Esophagus muscularis mucosa (tissue), 4 donors: Measurements from ENCODE around the gene CLEC19A. TPM values are rescaled to one million over a fixed set of nuclear protein-coding genes. Genes with fewer than 3 reads are reported as not detected.

Experiments used
- DNase-seq: peaks from one replicate; pipeline ENCODE4 v3.0.0-alpha.2; 2017; ENCODE audit errors: extremely low spot score
- H3K27ac ChIP-seq, 4 donors: fragments of 200-600 bp; sonication (generic); replicated peaks in 1 of 4; 1 replicate in 3 of 4; 2 replicates in 1 of 4; pipeline ENCODE4 v1.5.1; 2016 to 2019; ENCODE audit warnings: mild to moderate bottlenecking in 1 of 4
- H3K27me3 ChIP-seq, 4 donors: fragments of 200-600 bp; sonication (generic); one replicate each; pipeline versions ENCODE4 v1.5.1 to v1.6.0; 2016 to 2019
- H3K36me3 ChIP-seq, 4 donors: fragments of 200-600 bp; sonication (generic); one replicate each; pipeline ENCODE4 v1.5.1; 2016 to 2019
- H3K4me1 ChIP-seq, 4 donors: fragments of 200-600 bp; sonication (generic); one replicate each; pipeline ENCODE4 v1.5.1; 2016 to 2019
- H3K4me3 ChIP-seq, 4 donors: fragments of 200-600 bp; sonication (generic); 1 replicate in 2 of 4; 2 replicates in 2 of 4; pipeline ENCODE4 v1.5.1; 2016 to 2019; ENCODE audit warnings: mild to moderate bottlenecking in 4 of 4, moderate library complexity in 1 of 4
- H3K9me3 ChIP-seq, 4 donors: fragments of 200-600 bp; sonication (generic); 1 replicate in 3 of 4; 2 replicates in 1 of 4; pipeline ENCODE4 v1.5.1; 2016 to 2019
- CTCF ChIP-seq, 3 experiments: fragments of 200-600 bp in 2 of 3; fragments of 450-650 bp in 1 of 3; sonication (generic) in 2 of 3; IDR thresholded peaks; one replicate each; pipeline ENCODE4 v1.5.1; 2017 to 2019; ENCODE audit warnings: antibody characterized with exemption in 3 of 3, mild to moderate bottlenecking in 2 of 3, moderate library complexity in 1 of 3
- EP300 ChIP-seq: sonication (generic); formaldehyde crosslinking; IDR thresholded peaks from one replicate; pipeline ENCODE4 v1.6.1; 2017; ENCODE audit warnings: antibody characterized with exemption
- POLR2A ChIP-seq: fragments of 450-650 bp; IDR thresholded peaks from one replicate; pipeline ENCODE4 v1.6.1; 2017; ENCODE audit warnings: antibody characterized with exemption, moderate library complexity, mild to moderate bottlenecking, low read depth
- POLR2AphosphoS5 ChIP-seq, 2 donors: sonication (generic); formaldehyde crosslinking; IDR thresholded peaks; one replicate each; pipeline ENCODE4 v1.6.1; 2017; ENCODE audit warnings: antibody characterized with exemption in 2 of 2
- WGBS: methylation state at CpG from one replicate; pipeline ENCODE4 v1.1.5; 2018; 5-methylcytosine and 5-hydroxymethylcytosine counted together
- intact Hi-C: fragments of 100-400 bp; cut with DNase I; formaldehyde crosslinking; loops from one replicate; pipeline ENCODE4 v1.15.1; 2023
- total RNA-seq, 4 donors: library from RNA; depleted of rRNA; stranded (reverse); fragments of >200 nt; gene quantifications; one replicate each; pipeline versions ENCODE4 v1.1.0 to v1.2.1, GENCODE V29; 2016

CLEC19A gene
- total RNA-seq, 4 donors from 2014 or later: not detected

GRCh38 chr16:19289811-19290485 lies 4.4 kb downstream of the CLEC19A start:
- intact Hi-C loops: no loop called here
- H3K36me3 ChIP-seq: no peaks in the 10 kb centered on the region
- H3K4me1 ChIP-seq: peaks cover 0 to 17% (median 6%) of the 10 kb centered on the region in 4 donors

GRCh38 chr16:19290860-19291259 lies 5.3 kb downstream of the CLEC19A start:
- H3K4me3 ChIP-seq: no peak overlapping the region
- no peaks in the 10 kb centered on the region for H3K27me3 ChIP-seq
- intact Hi-C loops: no loop called here
- peaks cover 0 to 17% (median 6%) of the 10 kb centered on the region in 4 donors for H3K4me1 ChIP-seq
- DNase-seq: no peak
- H3K27ac ChIP-seq: no peak overlapping the region
- no peaks in the 10 kb centered on the region for H3K36me3 ChIP-seq
- WGBS: 88% methylated on average over 2 of the region's 2 CpGs
- TF ChIP-seq POLR2AphosphoS5 (IDR thresholded peaks at IDR 0.05): no peak
- no peaks in the 10 kb centered on the region for H3K9me3 ChIP-seq

More at GRCh38 chr16:19289811-19290485, 4.4 kb downstream of the CLEC19A start:
- WGBS: 65% methylated on average over 7 of the region's 7 CpGs
- DNase-seq: no peak
- Histone ChIP-seq H3K27ac (no peak overlapping the region), H3K27me3 (no peaks in the 10 kb centered on the region), H3K4me3 (no peak overlapping the region), H3K9me3 (no peaks in the 10 kb centered on the region)
- TF ChIP-seq EP300 (no peak), POLR2A (no peak), CTCF (IDR thresholded peaks at IDR 0.05) (no peak), POLR2AphosphoS5 (IDR thresholded peaks at IDR 0.05) (no peak)

- intact Hi-C loops: no loop called here
- Histone ChIP-seq H3K9me3 (no peaks in the 10 kb centered on the region), H3K27ac (no peak overlapping the region), H3K27me3 (no peaks in the 10 kb centered on the region), H3K36me3 (no peaks in the 10 kb centered on the region), H3K4me1 (peaks cover 0 to 17% (median 6%) of the 10 kb centered on the region in 4 donors), H3K4me3 (no peak overlapping the region)
- TF ChIP-seq EP300 (no peak), POLR2AphosphoS5 (IDR thresholded peaks at IDR 0.05) (no peak), POLR2A (no peak), CTCF (IDR thresholded peaks at IDR 0.05) (no peak)
- 54% methylated on average over 4 of the region's 4 CpGs for WGBS
- no peak for DNase-seq
These were observed 5.9 kb downstream of the CLEC19A start for GRCh38 chr16:19291475-19291874.

- peaks cover 0 to 17% (median 6%) of the 10 kb centered on the region in 4 donors for H3K4me1 ChIP-seq
- no peaks in the 10 kb centered on the region for H3K36me3 ChIP-seq
- TF ChIP-seq POLR2AphosphoS5 (IDR thresholded peaks at IDR 0.05) (no peak), EP300 (no peak), POLR2A (no peak), CTCF (IDR thresholded peaks at IDR 0.05) (no peak)
- no peaks in the 10 kb centered on the region for H3K9me3 ChIP-seq
- no peak for DNase-seq
- intact Hi-C loops: no loop called here
- H3K4me3 ChIP-seq: no peak overlapping the region
- WGBS: 71% methylated on average over 5 of the region's 5 CpGs
- no peak overlapping the region for H3K27ac ChIP-seq
- no peaks in the 10 kb centered on the region for H3K27me3 ChIP-seq
These were observed 6.7 kb downstream of the CLEC19A start for GRCh38 chr16:19292186-19292585.

GRCh38 chr16:19294156-19294649 lies 8.7 kb downstream of the CLEC19A start:
- 24% methylated on average over 5 of the region's 5 CpGs for WGBS
- no peak for DNase-seq
- no peak overlapping the region for H3K27ac ChIP-seq
- peaks cover 0 to 17% (median 3%) of the 10 kb centered on the region in 4 donors for H3K4me1 ChIP-seq
- H3K36me3 ChIP-seq: no peaks in the 10 kb centered on the region
- intact Hi-C loops: no loop called here
- H3K4me3 ChIP-seq: no peak overlapping the region
- no peaks in the 10 kb centered on the region for H3K27me3 ChIP-seq
- no peaks in the 10 kb centered on the region for H3K9me3 ChIP-seq
- no peak for TF ChIP-seq POLR2A
- no peak for TF ChIP-seq POLR2AphosphoS5 (IDR thresholded peaks at IDR 0.05)
- TF ChIP-seq EP300: no peak
- no peak for TF ChIP-seq CTCF (IDR thresholded peaks at IDR 0.05)
